Measurements from ENCODE around the gene GRK7. TPM values are rescaled to one million over a fixed set of nuclear protein-coding genes. Genes with fewer than 3 reads are reported as not detected.

GRK7 gene
- total and polyA plus RNA-seq, 2 of the 13 experiments (the other 11 are each of a cell fraction or from before 2014, with no cell fraction given) = not detected

DNA sequence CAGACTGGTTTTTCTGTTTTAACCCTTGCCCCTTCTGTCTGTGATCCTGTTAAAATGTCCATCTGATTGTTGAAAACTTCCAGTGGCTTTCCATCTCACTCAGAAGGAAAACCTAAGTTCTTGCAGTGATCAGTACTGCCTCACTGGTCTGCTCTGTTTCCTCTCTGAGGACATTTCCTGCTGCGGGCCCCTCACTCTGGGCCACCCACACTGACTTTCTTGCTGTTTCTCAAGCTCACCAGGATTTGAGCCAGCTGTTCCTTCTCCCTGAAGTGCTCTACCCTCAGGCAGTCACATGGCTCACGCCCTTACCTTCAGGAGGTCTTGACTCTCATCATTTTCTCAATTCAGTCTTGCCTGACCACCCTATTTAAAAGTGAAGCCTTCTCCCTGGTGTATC lies 1.8 kb downstream of the GRK7 start (continued):
- TF ChIP-seq, protein P1, sequence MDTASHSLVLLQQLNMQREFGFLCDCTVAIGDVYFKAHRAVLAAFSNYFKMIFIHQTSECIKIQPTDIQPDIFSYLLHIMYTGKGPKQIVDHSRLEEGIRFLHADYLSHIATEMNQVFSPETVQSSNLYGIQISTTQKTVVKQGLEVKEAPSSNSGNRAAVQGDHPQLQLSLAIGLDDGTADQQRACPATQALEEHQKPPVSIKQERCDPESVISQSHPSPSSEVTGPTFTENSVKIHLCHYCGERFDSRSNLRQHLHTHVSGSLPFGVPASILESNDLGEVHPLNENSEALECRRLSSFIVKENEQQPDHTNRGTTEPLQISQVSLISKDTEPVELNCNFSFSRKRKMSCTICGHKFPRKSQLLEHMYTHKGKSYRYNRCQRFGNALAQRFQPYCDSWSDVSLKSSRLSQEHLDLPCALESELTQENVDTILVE (CRISPR knock-in tag; IDR thresholded peaks at IDR 0.05) = no peak
- TF ChIP-seq ISL2 (CRISPR knock-in tag; IDR thresholded peaks at IDR 0.05) = no peak
- TF ChIP-seq ZNF253 (CRISPR knock-in tag; IDR thresholded peaks at IDR 0.05; ENCODE audit: borderline replicate concordance) = no peak
- no peak for TF ChIP-seq CCDC6 (CRISPR knock-in tag; IDR thresholded peaks at IDR 0.05)

DNA sequence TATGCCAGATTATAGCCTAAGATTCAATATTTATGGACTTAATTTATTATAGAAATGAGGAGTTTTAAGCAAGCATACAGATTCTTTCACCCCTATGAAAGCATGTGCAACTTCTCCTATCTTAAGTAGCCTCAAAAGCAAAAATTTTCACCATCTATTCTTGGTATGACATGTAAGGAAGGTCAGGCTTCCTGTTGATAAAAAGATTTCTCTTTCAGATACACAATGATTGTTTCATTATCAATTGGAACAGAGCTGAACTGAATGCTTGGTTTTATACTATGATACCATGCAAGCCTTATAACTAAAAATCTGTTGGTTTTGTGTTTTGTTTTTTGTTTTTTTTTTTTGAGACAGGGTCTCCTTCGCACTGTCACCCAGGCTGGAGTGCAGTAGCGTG lies 3.9 kb downstream of the GRK7 start:
- H4K20me1 ChIP-seq (ENCODE audit: insufficient read depth, low read length) = no peaks in the 10 kb centered on the region
- intact Hi-C loops (cut with micrococcal nuclease; ENCODE audit: unreplicated experiment) = no loop called here

More for the DNA sequence above, 3.9 kb downstream of the GRK7 start:
- POLR2A ChIA-PET = no interaction called here
- Histone ChIP-seq H3K27me3 (ENCODE audit: control insufficient read depth in 1 of 2, insufficient read depth in 2 of 2, low read length in 2 of 2) (peaks cover 0 to 10% of the 10 kb centered on the region in 2 experiments; a peak in 2 of 5 replicates), H3K27ac (ENCODE audit: extremely low read length, insufficient read depth, low read length) (no peak overlapping the region), H3K9ac (ENCODE audit: insufficient read depth, low read depth, low read length) (no peak overlapping the region), H2AFZ (ENCODE audit: low read length) (no peak overlapping the region), H3K4me3 (replicated peaks in 1 of 3; ENCODE audit: insufficient read depth in 1 of 3, low read depth in 2 of 3, low read length in 3 of 3) (no peak overlapping the region), H3K36me3 (replicated peaks in 1 of 2; ENCODE audit: control insufficient read depth in 1 of 2, insufficient read depth in 2 of 2, low read length in 2 of 2) (no peaks in the 10 kb centered on the region), H3K4me1 (ENCODE audit: insufficient read depth, low read length) (peaks cover 32% of the 10 kb centered on the region), H3K9me3 (ENCODE audit: low read length) (no peaks in the 10 kb centered on the region), H3K79me2 (ENCODE audit: insufficient read depth, low read length) (no peaks in the 10 kb centered on the region), H3K4me2 (ENCODE audit: low read depth, low read length) (no peak overlapping the region)
- CTCF ChIA-PET (ENCODE audit: low intra/inter-chr PET ratio, low total read pairs) = no interaction called here
- 69% methylated on average over 2 of the region's 2 CpGs for WGBS (ENCODE audit: low lambda C conversion rate)
- DNase-seq (ENCODE audit: low spot score) (no peak), FAIRE-seq (no peak), ATAC-seq (no peak)
- no TSS peak for BruUV-seq (replicated peaks)
- in situ Hi-C loops (cut with HindIII; ENCODE audit: extremely low pct_ligation_motif_present, low pct_unique_long_range_greater_than_20kb) = no loop called here
- no peak for TF ChIP-seq ZNF235 (CRISPR knock-in tag; IDR thresholded peaks at IDR 0.05; ENCODE audit: borderline replicate concordance)
- TF ChIP-seq, protein P2, sequence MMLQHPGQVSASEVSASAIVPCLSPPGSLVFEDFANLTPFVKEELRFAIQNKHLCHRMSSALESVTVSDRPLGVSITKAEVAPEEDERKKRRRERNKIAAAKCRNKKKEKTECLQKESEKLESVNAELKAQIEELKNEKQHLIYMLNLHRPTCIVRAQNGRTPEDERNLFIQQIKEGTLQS (CRISPR knock-in tag; IDR thresholded peaks at IDR 0.05) = no peak
- TF ChIP-seq DR1 (CRISPR knock-in tag; IDR thresholded peaks at IDR 0.05) = no peak
- TF ChIP-seq ZNF101 (CRISPR knock-in tag; IDR thresholded peaks at IDR 0.05; ENCODE audit: borderline replicate concordance, low read depth) = no peak
